Prostate gland (tissue), 2 donors: ENCODE results near the gene ARHGAP26. TPM values are rescaled to one million over a fixed set of nuclear protein-coding genes. Genes with fewer than 3 reads are reported as not detected.

ENCODE experiments used
- DNase-seq: peaks from one replicate; pipeline ENCODE4 v3.0.0-alpha.2; 2019; ENCODE audit warnings: low spot score
- H3K27ac ChIP-seq, 2 donors: fragments of 200-600 bp; sonication (generic); 2 replicates each; pipeline ENCODE4 v1.5.1; 2017 to 2019
- H3K27me3 ChIP-seq: fragments of 200-600 bp; sonication (generic); replicated peaks from 2 replicates; pipeline ENCODE4 v1.5.1; 2019; ENCODE audit not compliant: insufficient read depth
- H3K36me3 ChIP-seq, 2 donors: fragments of 200-600 bp; sonication (generic); 1 replicate in 1 of 2; 2 replicates in 1 of 2; pipeline versions ENCODE4 v1.5.1 to v1.8.1; 2017 to 2019
- H3K4me1 ChIP-seq: fragments of 200-600 bp; sonication (generic); replicated peaks from 2 replicates; pipeline ENCODE4 v1.5.1; 2019
- H3K4me3 ChIP-seq, 2 donors: fragments of 200-600 bp; sonication (generic); 2 replicates each; pipeline ENCODE4 v1.5.1; 2017 to 2019
- H3K9me3 ChIP-seq: fragments of 200-600 bp; sonication (generic); 2 replicates; pipeline ENCODE4 v1.5.1; 2017
- CTCF ChIP-seq, 4 experiments: fragments of 200-600 bp in 2 of 4; fragments of 450-650 bp in 2 of 4; sonication (generic) in 2 of 4; IDR thresholded peaks; 1 replicate in 3 of 4; 2 replicates in 1 of 4; pipeline ENCODE4 v1.5.1; 2016 to 2019; ENCODE audit warnings: antibody characterized with exemption in 4 of 4, mild to moderate bottlenecking in 2 of 4, moderate library complexity in 2 of 4
- POLR2A ChIP-seq: fragments of 450-650 bp; IDR thresholded peaks from one replicate; pipeline ENCODE4 v1.6.1; 2016; ENCODE audit warnings: antibody characterized with exemption, mild to moderate bottlenecking
- POLR2AphosphoS5 ChIP-seq: sonication (generic); formaldehyde crosslinking; IDR thresholded peaks from one replicate; pipeline ENCODE4 v1.6.1; 2017; ENCODE audit warnings: antibody characterized with exemption
- WGBS: methylation state at CpG from one replicate; pipeline ENCODE4 v1.1.5; 2018; 5-methylcytosine and 5-hydroxymethylcytosine counted together
- intact Hi-C: fragments of 100-400 bp; cut with DNase I; formaldehyde crosslinking; loops from one replicate; pipeline ENCODE4 v1.14.2; 2022
- total RNA-seq, 2 donors: library from RNA; depleted of rRNA; stranded (reverse); fragments of >200 nt; gene quantifications; one replicate each; pipeline ENCODE4 v1.1.0, GENCODE V29; 2016

The ARHGAP26 gene
- total RNA-seq, 2 donors from 2014 or later, result 11.7 to 39.8 TPM

DNA sequence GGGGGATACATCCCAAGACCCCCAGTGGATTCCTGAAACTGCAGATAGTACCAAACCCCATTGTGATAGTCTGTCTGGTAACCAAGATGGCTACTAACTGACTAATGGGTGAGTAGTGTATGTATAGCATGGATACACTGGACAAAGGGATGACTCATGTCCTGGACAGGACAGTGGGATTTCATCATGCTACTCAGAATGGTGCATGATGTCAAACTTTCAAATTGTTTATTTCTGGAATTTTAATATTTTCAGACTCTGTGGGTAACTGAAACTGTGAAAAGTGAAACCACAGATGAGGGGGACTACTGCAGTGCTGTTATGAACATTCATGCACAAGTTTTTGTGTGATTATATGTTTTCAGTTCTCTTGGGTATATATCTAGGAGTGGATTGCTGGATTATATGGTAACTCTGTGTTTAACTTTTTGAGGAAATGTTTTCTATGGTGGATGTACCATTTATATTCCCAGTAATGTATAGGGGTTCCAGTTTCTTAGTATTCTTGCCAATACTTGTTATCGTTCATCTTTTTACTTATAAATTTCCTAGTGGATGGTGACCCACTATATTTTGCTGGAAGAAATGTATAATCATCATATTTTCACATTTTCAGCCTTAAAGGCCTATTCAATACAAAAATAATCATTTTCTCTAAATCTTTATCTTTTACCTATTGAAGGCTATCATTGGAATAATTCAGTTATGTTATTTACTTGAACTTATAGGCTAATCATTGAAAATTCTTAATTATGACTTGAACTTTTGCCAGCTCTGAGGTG is 492.4 kb downstream of the ARHGAP26 start:
- no peak for DNase-seq
- Histone ChIP-seq H3K4me3 (no peak overlapping the region), H3K36me3 (no peaks in the 10 kb centered on the region), H3K9me3 (no peaks in the 10 kb centered on the region), H3K27ac (no peak overlapping the region), H3K27me3 (no peaks in the 10 kb centered on the region), H3K4me1 (no peaks in the 10 kb centered on the region)
- intact Hi-C loops, result no loop called here
- TF ChIP-seq POLR2A (no peak), POLR2AphosphoS5 (no peak), CTCF (IDR thresholded peaks at IDR 0.05) (no peak)
- WGBS, result 95% methylated on average over 1 of the region's 1 CpG

- Histone ChIP-seq H3K9me3 (no peaks in the 10 kb centered on the region), H3K4me1 (no peaks in the 10 kb centered on the region), H3K4me3 (no peak overlapping the region), H3K36me3 (no peaks in the 10 kb centered on the region), H3K27ac (no peak overlapping the region), H3K27me3 (no peaks in the 10 kb centered on the region)
- no peak for DNase-seq
- no peak for TF ChIP-seq CTCF (IDR thresholded peaks at IDR 0.05)
- no peak for TF ChIP-seq POLR2A
- no peak for TF ChIP-seq POLR2AphosphoS5
- 62% methylated on average over 4 of the region's 4 CpGs for WGBS
- intact Hi-C loops, result no loop called here
These were observed 493.2 kb downstream of the ARHGAP26 start for GRCh38 chr5:143263272-143263810.

- WGBS, result 96% methylated on average over 2 of the region's 2 CpGs
- intact Hi-C loops, result no loop called here
- TF ChIP-seq POLR2A (no peak), CTCF (IDR thresholded peaks at IDR 0.05) (no peak), POLR2AphosphoS5 (no peak)
These were observed 495.8 kb downstream of the ARHGAP26 start for GRCh38 chr5:143265995-143266394.

GRCh38 chr5:143267186-143267585 is 497.0 kb downstream of the ARHGAP26 start:
- intact Hi-C loops, result no loop called here
- no peak for DNase-seq
- no peaks in the 10 kb centered on the region for H3K4me1 ChIP-seq
- no peaks in the 10 kb centered on the region for H3K9me3 ChIP-seq
- H3K4me3 ChIP-seq, result no peak overlapping the region
- H3K27me3 ChIP-seq, result no peaks in the 10 kb centered on the region
- no peak overlapping the region for H3K27ac ChIP-seq
- no peak for TF ChIP-seq POLR2A
- no peak for TF ChIP-seq POLR2AphosphoS5
- no peak for TF ChIP-seq CTCF (IDR thresholded peaks at IDR 0.05)
- WGBS, result 98% methylated on average over 2 of the region's 2 CpGs
- H3K36me3 ChIP-seq, result no peaks in the 10 kb centered on the region

More at GRCh38 chr5:143265995-143266394, 495.8 kb downstream of the ARHGAP26 start:
- Histone ChIP-seq H3K27me3 (no peaks in the 10 kb centered on the region), H3K27ac (no peak overlapping the region), H3K9me3 (no peaks in the 10 kb centered on the region), H3K4me3 (no peak overlapping the region), H3K36me3 (no peaks in the 10 kb centered on the region), H3K4me1 (no peaks in the 10 kb centered on the region)
- no peak for DNase-seq

- intact Hi-C loops, result no loop called here
- no peaks in the 10 kb centered on the region for H3K27me3 ChIP-seq
- TF ChIP-seq POLR2A, result no peak
These were observed 498.2 kb downstream of the ARHGAP26 start for GRCh38 chr5:143268388-143268787.

More at GRCh38 chr5:143268388-143268787, 498.2 kb downstream of the ARHGAP26 start:
- Histone ChIP-seq H3K4me1 (no peaks in the 10 kb centered on the region), H3K36me3 (no peaks in the 10 kb centered on the region), H3K9me3 (no peaks in the 10 kb centered on the region), H3K4me3 (no peak overlapping the region), H3K27ac (no peak overlapping the region)
- 96% methylated on average over 2 of the region's 2 CpGs for WGBS
- DNase-seq, result no peak
